Parathyroid adenoma (tissue), 2 donors: ENCODE results near the gene FSTL4.

Experiments used
- H2AFZ ChIP-seq: fragments of 300-600 bp; sonication (generic); one replicate; pipeline ENCODE4 v1.7.0; 2017; ENCODE audit warnings: antibody characterized with exemption, mild to moderate bottlenecking
- H3K27ac ChIP-seq: fragments of 300-600 bp; sonication (generic); one replicate; pipeline ENCODE4 v1.7.0; 2017
- H3K27me3 ChIP-seq: fragments of 300-600 bp; sonication (generic); one replicate; pipeline ENCODE4 v1.7.0; 2017; ENCODE audit warnings: low read length; ENCODE audit not compliant: control insufficient read depth, insufficient read depth
- H3K36me3 ChIP-seq: fragments of 300-600 bp; sonication (generic); one replicate; pipeline ENCODE4 v1.7.0; 2017; ENCODE audit warnings: low read length; ENCODE audit not compliant: control insufficient read depth, insufficient read depth
- H3K4me1 ChIP-seq: fragments of 300-600 bp; sonication (generic); one replicate; pipeline ENCODE4 v1.7.0; 2017; ENCODE audit warnings: control low read depth
- H3K4me2 ChIP-seq: fragments of 300-600 bp; sonication (generic); one replicate; pipeline ENCODE4 v1.7.0; 2017; ENCODE audit warnings: low read length
- H3K4me3 ChIP-seq: fragments of 300-600 bp; sonication (generic); one replicate; pipeline ENCODE4 v1.7.0; 2017; ENCODE audit warnings: low read depth, low read length
- H3K79me2 ChIP-seq: fragments of 300-600 bp; sonication (generic); one replicate; pipeline ENCODE4 v1.7.0; 2017; ENCODE audit warnings: control low read depth
- H3K9ac ChIP-seq: fragments of 300-600 bp; sonication (generic); one replicate; pipeline ENCODE4 v1.7.0; 2017; ENCODE audit warnings: mild to moderate bottlenecking
- H3K9me3 ChIP-seq: fragments of 300-600 bp; sonication (generic); one replicate; pipeline ENCODE4 v1.7.0; 2017; ENCODE audit warnings: low read length; ENCODE audit not compliant: control insufficient read depth
- TF ChIP-seq, protein P1 (sequence below): fragments of 300-600 bp; sonication (generic); IDR thresholded peaks from one replicate; pipeline ENCODE4 v1.7.0; 2017; ENCODE audit warnings: antibody characterized with exemption, mild to moderate bottlenecking
- donor health status: primary hyperparathyroidism.

FSTL4 gene

DNA sequence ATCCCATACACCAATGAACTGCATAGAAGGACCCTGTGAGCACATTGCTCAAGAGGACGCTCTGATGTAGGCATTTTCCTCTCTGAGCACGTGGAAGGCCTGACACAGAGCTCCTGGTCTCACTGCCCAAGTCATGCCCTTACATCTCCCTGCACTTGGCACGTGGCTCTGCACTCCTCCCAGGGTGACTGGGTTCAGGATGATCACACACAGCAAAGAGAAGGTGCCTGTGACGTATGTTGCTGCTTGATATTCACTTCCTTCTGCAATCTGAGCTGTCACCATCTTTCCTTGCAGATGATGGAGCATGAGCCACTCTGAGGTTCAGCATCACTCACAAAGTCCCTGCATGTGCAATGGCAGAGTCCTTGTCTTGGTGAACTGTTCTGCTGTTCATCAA, 125.2 kb downstream of the FSTL4 start:
- H3K27ac ChIP-seq, result no peak overlapping the region
- H3K4me1 ChIP-seq, result no peaks in the 10 kb centered on the region
- H3K79me2 ChIP-seq, result no peaks in the 10 kb centered on the region
- no peaks in the 10 kb centered on the region for H3K36me3 ChIP-seq
- no peak overlapping the region for H3K9ac ChIP-seq
- H3K27me3 ChIP-seq, result no peaks in the 10 kb centered on the region
- H2AFZ ChIP-seq, result no peak overlapping the region
- no peaks in the 10 kb centered on the region for H3K9me3 ChIP-seq
- H3K4me2 ChIP-seq, result no peak overlapping the region
- H3K4me3 ChIP-seq, result no peak overlapping the region
- TF ChIP-seq, protein P1, sequence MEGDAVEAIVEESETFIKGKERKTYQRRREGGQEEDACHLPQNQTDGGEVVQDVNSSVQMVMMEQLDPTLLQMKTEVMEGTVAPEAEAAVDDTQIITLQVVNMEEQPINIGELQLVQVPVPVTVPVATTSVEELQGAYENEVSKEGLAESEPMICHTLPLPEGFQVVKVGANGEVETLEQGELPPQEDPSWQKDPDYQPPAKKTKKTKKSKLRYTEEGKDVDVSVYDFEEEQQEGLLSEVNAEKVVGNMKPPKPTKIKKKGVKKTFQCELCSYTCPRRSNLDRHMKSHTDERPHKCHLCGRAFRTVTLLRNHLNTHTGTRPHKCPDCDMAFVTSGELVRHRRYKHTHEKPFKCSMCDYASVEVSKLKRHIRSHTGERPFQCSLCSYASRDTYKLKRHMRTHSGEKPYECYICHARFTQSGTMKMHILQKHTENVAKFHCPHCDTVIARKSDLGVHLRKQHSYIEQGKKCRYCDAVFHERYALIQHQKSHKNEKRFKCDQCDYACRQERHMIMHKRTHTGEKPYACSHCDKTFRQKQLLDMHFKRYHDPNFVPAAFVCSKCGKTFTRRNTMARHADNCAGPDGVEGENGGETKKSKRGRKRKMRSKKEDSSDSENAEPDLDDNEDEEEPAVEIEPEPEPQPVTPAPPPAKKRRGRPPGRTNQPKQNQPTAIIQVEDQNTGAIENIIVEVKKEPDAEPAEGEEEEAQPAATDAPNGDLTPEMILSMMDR, result no peak

DNA sequence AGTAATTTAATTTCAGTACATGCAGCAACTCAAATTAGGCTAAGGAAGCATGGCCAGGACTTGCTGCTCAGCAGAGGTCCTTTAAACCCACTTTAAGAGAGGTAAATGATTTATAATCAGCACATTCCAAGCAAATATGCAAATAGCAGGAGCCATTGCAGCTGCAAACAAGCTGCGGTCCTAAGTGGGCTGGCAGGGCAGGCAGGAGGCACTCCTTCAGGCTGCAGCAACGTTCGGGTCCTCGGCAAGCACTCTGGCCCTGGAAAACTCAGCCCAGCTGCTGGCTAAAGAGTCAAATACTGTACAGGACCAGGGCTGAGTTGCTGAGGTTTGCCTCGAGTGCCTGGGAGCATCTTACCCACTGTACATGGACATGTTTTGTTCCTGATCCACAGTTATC, 126.9 kb downstream of the FSTL4 start:
- Histone ChIP-seq H3K4me1 (no peaks in the 10 kb centered on the region), H3K4me2 (no peak overlapping the region), H3K4me3 (no peak overlapping the region), H3K27ac (no peak overlapping the region), H3K27me3 (no peaks in the 10 kb centered on the region), H3K9me3 (no peaks in the 10 kb centered on the region), H2AFZ (no peak overlapping the region), H3K9ac (no peak overlapping the region), H3K79me2 (no peaks in the 10 kb centered on the region), H3K36me3 (no peaks in the 10 kb centered on the region)
- TF ChIP-seq, protein P1, result no peak

DNA sequence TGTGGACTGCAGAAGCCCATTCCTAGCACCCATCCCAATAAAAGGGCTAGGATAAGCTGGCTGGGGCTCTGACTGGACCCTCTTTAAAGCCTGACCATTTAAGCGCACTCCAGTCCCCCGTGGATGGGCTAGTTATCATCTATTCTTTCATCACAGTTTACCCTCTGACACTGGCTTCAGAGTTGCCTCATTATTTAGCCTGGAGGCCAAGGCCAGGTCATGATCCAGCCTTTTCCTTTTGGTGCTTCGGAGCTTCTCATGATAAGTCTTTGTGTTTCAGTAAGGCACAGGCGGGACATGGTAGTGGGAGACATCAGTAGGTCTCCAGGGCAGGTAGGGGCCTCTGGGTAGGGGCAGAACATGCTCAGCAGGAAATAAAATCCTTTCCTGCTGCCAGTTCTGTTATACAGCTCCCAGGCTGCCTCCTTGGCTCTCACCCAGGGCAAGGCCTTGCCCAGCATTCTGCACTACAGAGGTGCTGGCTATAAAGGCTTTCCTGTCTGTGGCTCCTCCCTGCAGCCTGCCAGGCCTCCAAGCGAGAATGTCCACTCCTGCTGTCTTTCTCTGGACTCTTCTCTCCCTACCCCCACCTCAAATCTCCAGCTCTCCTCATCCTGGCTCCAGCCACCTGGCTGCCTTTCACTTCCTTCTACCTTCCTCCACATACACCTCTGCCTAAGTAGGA, 128.8 kb downstream of the FSTL4 start:
- H3K4me2 ChIP-seq, result no peak overlapping the region
- no peaks in the 10 kb centered on the region for H3K4me1 ChIP-seq
- TF ChIP-seq, protein P1, result no peak
- no peak overlapping the region for H3K4me3 ChIP-seq
- H3K27ac ChIP-seq, result no peak overlapping the region
- H3K36me3 ChIP-seq, result no peaks in the 10 kb centered on the region
- no peaks in the 10 kb centered on the region for H3K79me2 ChIP-seq
- H3K9ac ChIP-seq, result no peak overlapping the region
- no peak overlapping the region for H2AFZ ChIP-seq
- H3K9me3 ChIP-seq, result no peaks in the 10 kb centered on the region
- no peaks in the 10 kb centered on the region for H3K27me3 ChIP-seq

DNA sequence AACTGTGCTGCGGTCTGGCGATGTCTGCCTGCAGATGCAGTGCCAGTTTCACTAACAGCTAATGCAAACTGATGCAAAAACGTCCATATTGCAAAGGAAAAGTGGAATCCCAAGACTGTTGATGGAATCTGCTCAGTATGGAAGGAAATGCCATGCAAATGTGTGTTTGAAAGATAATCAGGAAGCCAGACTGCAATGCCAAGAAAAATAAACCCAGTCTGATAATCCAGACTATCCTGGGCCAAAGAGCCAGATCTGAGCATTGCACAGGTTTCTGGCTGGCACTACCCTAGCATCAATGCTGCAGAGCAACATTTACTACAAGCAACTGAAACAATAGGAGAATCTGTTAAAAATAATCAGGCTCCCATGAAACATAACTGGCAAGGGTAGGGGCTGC, 130.3 kb downstream of the FSTL4 start:
- Histone ChIP-seq H3K27me3 (no peaks in the 10 kb centered on the region), H3K9me3 (no peaks in the 10 kb centered on the region), H3K4me2 (no peak overlapping the region), H3K27ac (no peak overlapping the region), H3K4me3 (no peak overlapping the region), H2AFZ (no peak overlapping the region), H3K36me3 (no peaks in the 10 kb centered on the region), H3K4me1 (no peaks in the 10 kb centered on the region), H3K79me2 (no peaks in the 10 kb centered on the region), H3K9ac (no peak overlapping the region)
- TF ChIP-seq, protein P1, result no peak

DNA sequence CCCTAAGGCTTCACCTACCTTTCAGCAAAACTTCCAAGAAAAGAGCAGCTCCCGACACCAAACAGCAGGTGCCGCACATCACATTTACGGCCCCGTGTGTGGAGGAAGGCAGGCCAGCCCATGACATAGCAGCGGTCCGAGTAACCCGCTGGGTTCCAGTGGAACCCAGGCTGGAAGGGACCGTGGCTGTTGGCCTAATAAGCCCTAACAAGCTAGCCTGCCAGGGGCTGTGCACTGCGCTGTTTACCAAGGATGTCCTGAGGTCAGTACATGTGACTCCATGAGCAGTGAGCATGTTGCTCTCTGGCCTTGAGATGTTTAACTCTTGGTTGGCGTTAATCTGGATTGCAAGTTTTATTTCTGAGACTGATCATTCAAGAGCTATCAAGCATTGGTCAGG, 131.5 kb downstream of the FSTL4 start:
- Histone ChIP-seq H3K79me2 (no peaks in the 10 kb centered on the region), H3K9me3 (no peaks in the 10 kb centered on the region), H3K36me3 (no peaks in the 10 kb centered on the region), H2AFZ (no peak overlapping the region), H3K4me2 (no peak overlapping the region), H3K9ac (no peak overlapping the region), H3K27me3 (no peaks in the 10 kb centered on the region), H3K27ac (no peak overlapping the region), H3K4me1 (no peaks in the 10 kb centered on the region), H3K4me3 (no peak overlapping the region)
- TF ChIP-seq, protein P1, result no peak
